Measurements from ENCODE around the gene EBF4. TPM values are rescaled to one million over a fixed set of nuclear protein-coding genes. Genes with fewer than 3 reads are reported as not detected.

Gene EBF4
- total RNA-seq, 2 donors from 2014 or later, result 6.4 to 12.1 TPM

GRCh38 chr20:2698912-2699311, 6.3 kb downstream of the EBF4 start:
- Histone ChIP-seq H3K9me3 (ENCODE audit: control insufficient read depth, low read length) (no peaks in the 10 kb centered on the region), H3K4me1 (ENCODE audit: control insufficient read depth, insufficient read depth, low read length) (no peaks in the 10 kb centered on the region), H3K4me3 (ENCODE audit: low read length) (no peak overlapping the region), H3K9ac (ENCODE audit: extremely low read depth, low read length, poor library complexity, severe bottlenecking) (no peak overlapping the region), H3K27ac (ENCODE audit: low read depth, low read length) (peak overlapping the region; percentile 21), H3K36me3 (ENCODE audit: control insufficient read depth, insufficient read depth, low read length) (no peaks in the 10 kb centered on the region), H3K27me3 (ENCODE audit: control insufficient read depth, insufficient read depth, low read length, poor library complexity, severe bottlenecking) (peaks cover 70% of the 10 kb centered on the region)
- no peak for TF ChIP-seq CTCF (conservative IDR thresholded peaks at IDR 0.05)
- Mint-ChIP-seq H3K36me3 (ENCODE audit: low read depth) (no peaks in the 10 kb centered on the region), H3K4me3 (no peak overlapping the region), H3K4me1 (peaks cover 14% of the 10 kb centered on the region), H3K27me3 (ENCODE audit: insufficient read depth) (peaks cover 94% of the 10 kb centered on the region), H3K27ac (no peak overlapping the region), H3K9me3 (no peaks in the 10 kb centered on the region)
- no peak for DNase-seq
- 80% methylated on average over 4 of the region's 4 CpGs; no CpG with 5 or more reads in 1 of the 2 experiments for WGBS, 2 experiments (ENCODE audit: insufficient coverage in 1 of 2, insufficient read length in 1 of 2)

- Histone ChIP-seq H3K9me3 (ENCODE audit: control insufficient read depth, low read length) (no peaks in the 10 kb centered on the region), H3K9ac (ENCODE audit: extremely low read depth, low read length, poor library complexity, severe bottlenecking) (no peak overlapping the region), H3K4me3 (ENCODE audit: low read length) (no peak overlapping the region), H3K27ac (ENCODE audit: low read depth, low read length) (no peak overlapping the region), H3K27me3 (ENCODE audit: control insufficient read depth, insufficient read depth, low read length, poor library complexity, severe bottlenecking) (peaks cover 68% of the 10 kb centered on the region), H3K36me3 (ENCODE audit: control insufficient read depth, insufficient read depth, low read length) (no peaks in the 10 kb centered on the region), H3K4me1 (ENCODE audit: control insufficient read depth, insufficient read depth, low read length) (no peaks in the 10 kb centered on the region)
- Mint-ChIP-seq H3K4me1 (peaks cover 13% of the 10 kb centered on the region), H3K36me3 (ENCODE audit: low read depth) (no peaks in the 10 kb centered on the region), H3K27ac (no peak overlapping the region), H3K4me3 (no peak overlapping the region), H3K27me3 (ENCODE audit: insufficient read depth) (peaks cover 92% of the 10 kb centered on the region), H3K9me3 (no peaks in the 10 kb centered on the region)
- 69 to 70% methylated on average over 5 of the region's 5 CpGs for WGBS, 2 experiments (ENCODE audit: insufficient coverage in 1 of 2, insufficient read length in 1 of 2)
- no peak for TF ChIP-seq CTCF (conservative IDR thresholded peaks at IDR 0.05)
- no peak for DNase-seq
Observed at GRCh38 chr20:2699775-2700413, 7.3 kb downstream of the EBF4 start.

- Histone ChIP-seq H3K36me3 (ENCODE audit: control insufficient read depth, insufficient read depth, low read length) (no peaks in the 10 kb centered on the region), H3K27me3 (ENCODE audit: control insufficient read depth, insufficient read depth, low read length, poor library complexity, severe bottlenecking) (peaks cover 56% of the 10 kb centered on the region), H3K4me3 (ENCODE audit: low read length) (no peak overlapping the region), H3K4me1 (ENCODE audit: control insufficient read depth, insufficient read depth, low read length) (no peaks in the 10 kb centered on the region), H3K27ac (ENCODE audit: low read depth, low read length) (no peak overlapping the region), H3K9ac (ENCODE audit: extremely low read depth, low read length, poor library complexity, severe bottlenecking) (no peak overlapping the region), H3K9me3 (ENCODE audit: control insufficient read depth, low read length) (no peaks in the 10 kb centered on the region)
- Mint-ChIP-seq H3K36me3 (ENCODE audit: low read depth) (no peaks in the 10 kb centered on the region), H3K27ac (no peak overlapping the region), H3K9me3 (no peaks in the 10 kb centered on the region), H3K4me3 (no peak overlapping the region), H3K4me1 (peaks cover 7% of the 10 kb centered on the region), H3K27me3 (ENCODE audit: insufficient read depth) (peaks cover 91% of the 10 kb centered on the region)
- TF ChIP-seq CTCF (conservative IDR thresholded peaks at IDR 0.05), result no peak
- 48 to 50% methylated on average over 6 to 9 of the region's 9 CpGs for WGBS, 2 experiments (ENCODE audit: insufficient coverage in 1 of 2, insufficient read length in 1 of 2)
- DNase-seq, result peak; percentile 68
Observed at GRCh38 chr20:2700913-2701620, 8.5 kb downstream of the EBF4 start.
